ENCODE measurements around the gene SAP30BP. TPM values are rescaled to one million over a fixed set of nuclear protein-coding genes. Genes with fewer than 3 reads are reported as not detected.
A peak's percentile ranks its signal among the peaks of the same experiment; 100 is the strongest.

Gene SAP30BP
- total and polyA plus RNA-seq, 8 donors = 22.4 to 106 (median 37.7) TPM

- no peaks in the 10 kb centered on the region for H3K36me3 ChIP-seq
- H3K4me3 ChIP-seq = no peak overlapping the region
- H3K27me3 ChIP-seq = no peaks in the 10 kb centered on the region
- no peaks in the 10 kb centered on the region for H3K4me1 ChIP-seq
- DNase-seq (no peak), FAIRE-seq (no peak), ATAC-seq (no peak)
- H3K27ac ChIP-seq = no peak overlapping the region
- intact Hi-C loops (cut with DNase I) = no loop called here
- H3K9me3 ChIP-seq = no peaks in the 10 kb centered on the region
- TF ChIP-seq, protein P1, sequence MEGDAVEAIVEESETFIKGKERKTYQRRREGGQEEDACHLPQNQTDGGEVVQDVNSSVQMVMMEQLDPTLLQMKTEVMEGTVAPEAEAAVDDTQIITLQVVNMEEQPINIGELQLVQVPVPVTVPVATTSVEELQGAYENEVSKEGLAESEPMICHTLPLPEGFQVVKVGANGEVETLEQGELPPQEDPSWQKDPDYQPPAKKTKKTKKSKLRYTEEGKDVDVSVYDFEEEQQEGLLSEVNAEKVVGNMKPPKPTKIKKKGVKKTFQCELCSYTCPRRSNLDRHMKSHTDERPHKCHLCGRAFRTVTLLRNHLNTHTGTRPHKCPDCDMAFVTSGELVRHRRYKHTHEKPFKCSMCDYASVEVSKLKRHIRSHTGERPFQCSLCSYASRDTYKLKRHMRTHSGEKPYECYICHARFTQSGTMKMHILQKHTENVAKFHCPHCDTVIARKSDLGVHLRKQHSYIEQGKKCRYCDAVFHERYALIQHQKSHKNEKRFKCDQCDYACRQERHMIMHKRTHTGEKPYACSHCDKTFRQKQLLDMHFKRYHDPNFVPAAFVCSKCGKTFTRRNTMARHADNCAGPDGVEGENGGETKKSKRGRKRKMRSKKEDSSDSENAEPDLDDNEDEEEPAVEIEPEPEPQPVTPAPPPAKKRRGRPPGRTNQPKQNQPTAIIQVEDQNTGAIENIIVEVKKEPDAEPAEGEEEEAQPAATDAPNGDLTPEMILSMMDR (IDR thresholded peaks at IDR 0.05) = no peak
- 59 to 69% methylated on average over 8 of the region's 8 CpGs for WGBS, 2 donors
Measured at GRCh38 chr17:75622076-75622475, 45.1 kb upstream of the SAP30BP start.

GRCh38 chr17:75622771-75623273 lies 44.3 kb upstream of the SAP30BP start:
- Histone ChIP-seq H3K36me3 (no peaks in the 10 kb centered on the region), H3K4me3 (no peak overlapping the region), H3K27ac (no peak overlapping the region), H3K27me3 (no peaks in the 10 kb centered on the region), H3K4me1 (no peaks in the 10 kb centered on the region), H3K9me3 (no peaks in the 10 kb centered on the region)
- TF ChIP-seq, protein P1 (IDR thresholded peaks at IDR 0.05) = no peak
- FAIRE-seq (no peak), ATAC-seq (no peak), DNase-seq (no peak)
- 65 to 77% methylated on average over 15 of the region's 15 CpGs for WGBS, 2 donors
- intact Hi-C loops (cut with DNase I) = no loop called here

DNA sequence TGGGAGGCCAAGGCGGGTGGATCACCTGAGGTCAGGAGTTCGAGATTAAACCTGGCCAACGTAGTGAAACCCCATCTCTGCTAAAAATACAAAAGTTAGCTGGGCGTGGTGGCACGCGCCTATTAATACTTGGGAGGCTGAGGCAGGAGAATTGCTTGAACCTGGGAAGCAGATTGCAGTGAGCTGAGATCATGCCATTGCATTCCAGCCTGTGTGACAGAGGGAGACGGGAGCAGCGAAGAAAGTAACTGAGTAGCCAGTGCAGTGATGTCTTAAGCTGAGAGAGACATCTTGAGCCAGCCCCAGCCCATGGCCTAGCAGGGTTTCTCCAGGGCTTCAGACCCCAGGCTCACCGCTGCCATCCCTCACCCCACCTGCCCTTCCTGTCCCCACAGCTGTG lies 43.8 kb upstream of the SAP30BP start:
- Histone ChIP-seq H3K9me3 (no peaks in the 10 kb centered on the region), H3K36me3 (no peaks in the 10 kb centered on the region), H3K4me3 (no peak overlapping the region), H3K27me3 (no peaks in the 10 kb centered on the region), H3K4me1 (no peaks in the 10 kb centered on the region), H3K27ac (no peak overlapping the region)
- TF ChIP-seq, protein P1 (IDR thresholded peaks at IDR 0.05) = no peak
- ATAC-seq (no peak), DNase-seq (no peak), FAIRE-seq (no peak)
- intact Hi-C loops (cut with DNase I) = no loop called here
- 72 to 77% methylated on average over 9 of the region's 9 CpGs for WGBS, 2 donors

DNA sequence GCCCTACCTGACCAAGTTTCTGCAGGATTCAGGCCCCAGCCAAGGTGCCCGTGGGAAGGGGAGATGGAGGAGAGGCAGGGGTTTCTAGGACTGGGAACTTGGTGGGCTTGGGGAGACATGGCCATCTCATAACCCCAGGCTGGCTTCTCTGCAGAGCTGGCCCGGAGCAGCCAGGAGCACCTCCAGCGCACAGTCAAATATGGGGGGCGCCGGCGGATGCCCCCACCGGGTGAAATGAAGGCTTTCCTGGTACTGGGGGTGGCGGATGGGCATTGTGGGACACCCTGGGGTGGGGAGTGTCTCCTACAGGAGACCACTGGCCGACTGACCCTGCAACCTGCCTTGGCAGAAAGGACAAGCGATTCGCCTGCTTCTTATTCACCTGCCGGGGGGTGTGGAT lies 43.1 kb upstream of the SAP30BP start:
- WGBS, 2 donors = 67 to 81% methylated on average over 12 of the region's 12 CpGs
- ATAC-seq = no peak
- no peak overlapping the region for H3K27ac ChIP-seq
- H3K27me3 ChIP-seq = no peaks in the 10 kb centered on the region
- FAIRE-seq = no peak
- H3K9me3 ChIP-seq = no peaks in the 10 kb centered on the region
- no peaks in the 10 kb centered on the region for H3K36me3 ChIP-seq
- H3K4me1 ChIP-seq = no peaks in the 10 kb centered on the region
- intact Hi-C loops (cut with DNase I) = no loop called here
- no peak overlapping the region for H3K4me3 ChIP-seq
- DNase-seq = peak in 1 of 6 donors; percentile 39
- TF ChIP-seq, protein P1 (IDR thresholded peaks at IDR 0.05) = no peak

- WGBS, 2 donors = 79 to 92% methylated on average over 22 to 23 of the region's 23 CpGs
- no peaks in the 10 kb centered on the region for H3K9me3 ChIP-seq
- H3K4me1 ChIP-seq = no peaks in the 10 kb centered on the region
- TF ChIP-seq, protein P1 (IDR thresholded peaks at IDR 0.05) = no peak
- no peaks in the 10 kb centered on the region for H3K27me3 ChIP-seq
- DNase-seq (peak in 1 of 6 donors; percentile 65), ATAC-seq (no peak), FAIRE-seq (no peak)
- no peaks in the 10 kb centered on the region for H3K36me3 ChIP-seq
- H3K4me3 ChIP-seq = no peak overlapping the region
- intact Hi-C loops (cut with DNase I) = loop anchor here in 1 of 3 donors (5.0 kb wide), 1 partner anchor 127 kb away; no protein-coding TSS in a partner anchor
- no peak overlapping the region for H3K27ac ChIP-seq
Measured at GRCh38 chr17:75624714-75625345, 42.3 kb upstream of the SAP30BP start.
